Ascending aorta (tissue), 2 donors: ENCODE data around the gene ADAMTS15. TPM values are rescaled to one million over a fixed set of nuclear protein-coding genes. Genes with fewer than 3 reads are reported as not detected.
A peak's percentile ranks its signal among the peaks of the same experiment; 100 is the strongest.

ENCODE experiments used
- DNase-seq, 2 donors: peaks; one replicate each; pipeline ENCODE4 v3.0.0-alpha.2; 2019; ENCODE audit warnings: low spot score in 2 of 2
- H3K27ac ChIP-seq, 2 donors: fragments of 200-600 bp; sonication (generic); one replicate each; pipeline ENCODE4 v1.5.1; 2016 to 2017; ENCODE audit warnings: mild to moderate bottlenecking in 1 of 2
- H3K27me3 ChIP-seq: fragments of 200-600 bp; sonication (generic); one replicate; pipeline ENCODE4 v1.5.1; 2017
- H3K36me3 ChIP-seq, 2 donors: fragments of 200-600 bp; sonication (generic); one replicate each; pipeline ENCODE4 v1.5.1; 2016
- H3K4me1 ChIP-seq, 2 donors: fragments of 200-600 bp; sonication (generic); one replicate each; pipeline ENCODE4 v1.5.1; 2016 to 2017; ENCODE audit warnings: mild to moderate bottlenecking in 1 of 2
- H3K4me3 ChIP-seq, 2 donors: fragments of 200-600 bp; sonication (generic); one replicate each; pipeline ENCODE4 v1.5.1; 2016 to 2017; ENCODE audit warnings: mild to moderate bottlenecking in 1 of 2
- H3K9me3 ChIP-seq, 2 donors: fragments of 200-600 bp; sonication (generic); one replicate each; pipeline ENCODE4 v1.5.1; 2016
- intact Hi-C: fragments of 100-400 bp; cut with DNase I; formaldehyde crosslinking; loops from one replicate; pipeline ENCODE4 v1.15.1; 2023
- total RNA-seq: library from RNA; depleted of rRNA; stranded (reverse); fragments of >200 nt; gene quantifications from one replicate; pipeline ENCODE4 v1.1.0, GENCODE V29; 2016
- TF ChIP-seq, protein P1 (sequence below), 3 experiments: fragments of 200-600 bp in 2 of 3; fragments of 450-650 bp in 1 of 3; sonication (generic) in 2 of 3; IDR thresholded peaks; one replicate each; pipeline ENCODE4 v1.5.1; 2016 to 2019; ENCODE audit warnings: antibody characterized with exemption in 3 of 3, mild to moderate bottlenecking in 1 of 3, moderate library complexity in 1 of 3

The ADAMTS15 gene
- total RNA-seq, 1 donor from 2014 or later, result 20.4 TPM

DNA sequence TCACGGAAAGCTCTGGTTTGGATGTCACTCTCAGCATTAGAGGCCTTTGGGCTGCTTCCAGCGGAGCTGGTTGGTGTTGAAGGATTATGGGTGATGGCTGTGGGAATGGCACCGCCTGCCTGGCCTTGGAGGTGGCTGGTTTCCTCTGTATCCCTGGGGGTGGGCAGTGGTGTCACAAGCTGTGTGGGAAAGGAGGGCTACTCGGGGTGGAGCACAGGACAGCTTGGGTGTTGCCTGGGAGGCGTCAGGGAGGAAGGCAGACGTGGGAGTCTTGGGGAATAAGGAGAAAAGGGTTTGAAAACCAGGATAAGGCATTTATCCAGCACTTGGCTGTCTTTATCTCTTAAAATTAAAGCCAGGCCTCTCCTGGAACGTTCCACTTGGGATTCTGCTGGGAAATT is 71.8 kb downstream of the ADAMTS15 start:
- Histone ChIP-seq H3K4me3 (no peak overlapping the region), H3K36me3 (no peaks in the 10 kb centered on the region), H3K27ac (peak overlapping the region; percentile 37 to 57), H3K4me1 (peaks cover 0 to 23% of the 10 kb centered on the region in 2 donors), H3K9me3 (no peaks in the 10 kb centered on the region), H3K27me3 (no peaks in the 10 kb centered on the region)
- TF ChIP-seq, protein P1, sequence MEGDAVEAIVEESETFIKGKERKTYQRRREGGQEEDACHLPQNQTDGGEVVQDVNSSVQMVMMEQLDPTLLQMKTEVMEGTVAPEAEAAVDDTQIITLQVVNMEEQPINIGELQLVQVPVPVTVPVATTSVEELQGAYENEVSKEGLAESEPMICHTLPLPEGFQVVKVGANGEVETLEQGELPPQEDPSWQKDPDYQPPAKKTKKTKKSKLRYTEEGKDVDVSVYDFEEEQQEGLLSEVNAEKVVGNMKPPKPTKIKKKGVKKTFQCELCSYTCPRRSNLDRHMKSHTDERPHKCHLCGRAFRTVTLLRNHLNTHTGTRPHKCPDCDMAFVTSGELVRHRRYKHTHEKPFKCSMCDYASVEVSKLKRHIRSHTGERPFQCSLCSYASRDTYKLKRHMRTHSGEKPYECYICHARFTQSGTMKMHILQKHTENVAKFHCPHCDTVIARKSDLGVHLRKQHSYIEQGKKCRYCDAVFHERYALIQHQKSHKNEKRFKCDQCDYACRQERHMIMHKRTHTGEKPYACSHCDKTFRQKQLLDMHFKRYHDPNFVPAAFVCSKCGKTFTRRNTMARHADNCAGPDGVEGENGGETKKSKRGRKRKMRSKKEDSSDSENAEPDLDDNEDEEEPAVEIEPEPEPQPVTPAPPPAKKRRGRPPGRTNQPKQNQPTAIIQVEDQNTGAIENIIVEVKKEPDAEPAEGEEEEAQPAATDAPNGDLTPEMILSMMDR (IDR thresholded peaks at IDR 0.05), result no peak
- no peak for DNase-seq
- intact Hi-C loops, result loop anchor here (5.0 kb wide), 3 partner anchors 87 to 377 kb away; no protein-coding TSS in a partner anchor

DNA sequence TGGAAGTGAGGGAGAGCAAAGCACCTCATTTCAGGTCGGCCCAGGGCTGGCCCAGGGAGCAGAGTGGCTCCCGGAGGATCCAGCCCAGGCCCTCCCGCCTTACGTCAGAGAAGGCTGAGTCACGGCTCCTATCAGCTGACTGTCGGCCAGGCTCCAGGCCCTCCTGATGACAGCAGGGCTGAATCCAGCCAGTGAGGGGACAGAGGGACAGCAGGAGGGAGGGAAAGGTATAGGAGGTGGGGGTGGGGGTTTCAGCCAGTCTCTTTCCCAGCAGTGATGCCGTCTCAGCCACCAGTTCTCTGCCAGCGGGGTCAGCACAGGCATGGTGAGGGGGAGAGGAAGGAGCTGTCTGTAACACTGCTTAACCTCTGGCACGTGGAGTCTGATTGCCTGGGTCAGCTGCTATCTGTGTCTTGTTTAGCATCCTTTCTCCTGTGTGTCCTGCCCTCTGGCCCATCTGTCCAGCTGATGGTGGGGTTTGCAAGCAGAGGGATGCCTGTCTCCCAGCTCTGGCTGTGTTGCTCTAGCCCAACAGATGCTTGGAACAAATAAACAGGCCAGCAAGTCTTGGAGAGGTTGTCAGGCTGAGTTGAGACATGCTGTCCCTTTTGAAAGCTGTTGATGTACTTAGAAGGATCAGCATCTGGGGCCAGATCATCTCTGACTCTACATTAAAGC is 74.0 kb downstream of the ADAMTS15 start:
- Histone ChIP-seq H3K4me3 (no peak overlapping the region), H3K27me3 (no peaks in the 10 kb centered on the region), H3K9me3 (no peaks in the 10 kb centered on the region), H3K27ac (peak overlapping the region; percentile 76 to 85), H3K4me1 (peaks cover 0 to 23% of the 10 kb centered on the region in 2 donors), H3K36me3 (no peaks in the 10 kb centered on the region)
- TF ChIP-seq, protein P1 (IDR thresholded peaks at IDR 0.05), result no peak
- intact Hi-C loops, result loop anchor here (2.0 to 5.0 kb wide), 5 partner anchors 44 to 375 kb away; partner anchors contain the start of gene ADAMTS15
- peak; percentile 81 to 97 for DNase-seq

DNA sequence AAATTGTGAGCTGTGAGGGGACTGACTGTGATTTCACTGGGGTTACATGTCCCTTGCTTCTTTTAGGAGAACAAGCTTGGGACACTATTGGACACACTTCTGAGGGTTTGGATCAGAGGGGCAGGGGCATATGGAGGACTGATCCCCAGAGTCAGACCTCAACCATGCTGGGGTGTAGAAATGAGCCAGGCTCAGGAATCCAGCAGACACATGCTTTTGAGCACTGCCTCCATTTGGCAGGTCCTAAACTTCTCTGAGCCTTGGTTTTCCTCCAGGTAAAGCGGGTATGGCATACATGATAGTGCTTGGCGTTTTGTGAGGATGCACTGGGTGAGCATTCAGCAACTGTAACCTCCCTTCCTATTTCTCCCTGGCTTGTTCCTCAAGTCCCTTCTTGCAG is 74.7 kb downstream of the ADAMTS15 start:
- H3K4me3 ChIP-seq, result no peak overlapping the region
- H3K4me1 ChIP-seq, result peaks cover 0 to 23% of the 10 kb centered on the region in 2 donors
- H3K27me3 ChIP-seq, result no peaks in the 10 kb centered on the region
- peak overlapping the region; percentile 76 to 85 for H3K27ac ChIP-seq
- intact Hi-C loops, result loop anchor here (2.0 to 5.0 kb wide), 5 partner anchors 44 to 374 kb away; partner anchors contain the start of gene ADAMTS15
- H3K36me3 ChIP-seq, result no peaks in the 10 kb centered on the region
- no peaks in the 10 kb centered on the region for H3K9me3 ChIP-seq
- no peak for DNase-seq
- TF ChIP-seq, protein P1 (IDR thresholded peaks at IDR 0.05), result no peak

DNA sequence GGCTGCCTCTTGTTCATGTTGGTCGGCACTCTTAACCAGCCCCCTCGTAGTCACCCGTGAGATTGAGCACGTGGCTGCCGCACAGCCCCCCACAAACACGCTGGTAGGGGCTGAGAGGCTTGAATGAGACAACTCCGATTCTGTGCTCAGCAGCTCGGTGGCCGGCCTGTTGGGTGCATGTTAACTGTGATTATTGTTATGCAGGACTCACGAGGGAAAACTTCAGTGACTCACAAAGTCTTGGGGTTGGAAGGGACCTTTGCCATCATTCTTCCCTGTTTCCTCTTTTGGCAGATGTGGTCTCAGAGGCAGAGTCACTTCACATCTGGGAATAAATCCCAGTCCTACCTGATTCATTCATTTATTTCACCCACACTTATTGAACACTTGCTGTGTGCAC is 75.2 kb downstream of the ADAMTS15 start:
- no peaks in the 10 kb centered on the region for H3K27me3 ChIP-seq
- peak overlapping the region; percentile 76 to 85 for H3K27ac ChIP-seq
- intact Hi-C loops, result loop anchor here (2.0 to 5.0 kb wide), 5 partner anchors 45 to 374 kb away; partner anchors contain the start of gene ADAMTS15
- H3K4me3 ChIP-seq, result no peak overlapping the region
- no peak for DNase-seq
- no peaks in the 10 kb centered on the region for H3K36me3 ChIP-seq
- no peaks in the 10 kb centered on the region for H3K9me3 ChIP-seq
- peaks cover 0 to 23% of the 10 kb centered on the region in 2 donors for H3K4me1 ChIP-seq
- TF ChIP-seq, protein P1 (IDR thresholded peaks at IDR 0.05), result no peak

DNA sequence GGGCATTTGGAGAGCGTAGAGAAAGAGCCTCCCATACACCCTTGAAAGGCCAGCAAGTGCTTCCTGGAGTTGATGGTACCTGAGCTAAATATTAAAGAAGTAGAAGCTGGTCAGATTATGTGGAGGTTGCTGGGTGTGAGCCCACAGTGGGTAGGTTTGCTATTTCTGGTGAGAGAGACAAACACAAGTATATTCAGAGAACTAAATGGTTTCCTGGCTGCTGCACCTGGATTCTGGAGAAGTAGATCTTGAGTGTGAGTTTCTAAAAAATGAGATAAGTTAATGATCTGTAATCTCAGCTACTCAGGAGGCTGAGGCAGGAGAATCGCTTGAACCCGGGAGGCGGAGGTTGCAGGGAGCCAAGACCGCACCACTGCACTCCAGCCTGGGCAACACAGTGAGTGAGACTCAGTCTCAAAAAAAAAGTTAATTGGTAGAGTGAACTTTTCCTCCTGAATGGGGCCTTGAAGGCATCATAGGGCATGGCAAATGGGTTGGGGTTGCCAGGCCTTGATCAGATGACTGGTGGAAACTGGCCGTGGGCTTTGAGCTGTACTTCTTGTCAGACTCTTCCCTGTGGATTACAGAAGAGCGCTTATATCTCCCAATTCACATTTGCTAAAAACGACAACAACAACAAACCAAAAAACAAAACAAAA is 75.8 kb downstream of the ADAMTS15 start:
- no peak overlapping the region for H3K4me3 ChIP-seq
- intact Hi-C loops, result loop anchor here (5.0 kb wide), 3 partner anchors 83 to 373 kb away; no protein-coding TSS in a partner anchor
- no peaks in the 10 kb centered on the region for H3K9me3 ChIP-seq
- H3K36me3 ChIP-seq, result no peaks in the 10 kb centered on the region
- DNase-seq, result no peak
- no peaks in the 10 kb centered on the region for H3K27me3 ChIP-seq
- peak overlapping the region in 1 of 2 donors; percentile 61 for H3K27ac ChIP-seq
- TF ChIP-seq, protein P1 (IDR thresholded peaks at IDR 0.05), result no peak
- H3K4me1 ChIP-seq, result peaks cover 0 to 19% of the 10 kb centered on the region in 2 donors
